Osteoblast (primary cell): Measurements from ENCODE around the gene EMP1. TPM values are rescaled to one million over a fixed set of nuclear protein-coding genes. Genes with fewer than 3 reads are reported as not detected.
A peak's percentile ranks its signal among the peaks of the same experiment; 100 is the strongest.

Experiments used
- DNase-seq: peaks from one replicate; pipeline ENCODE4 v3.0.0; 2011; ENCODE audit warnings: low spot score, mixed read lengths; ENCODE audit not compliant: insufficient read length; ENCODE audit errors: missing footprints
- H2AFZ ChIP-seq: 2 replicates; pipeline ENCODE4 v1.6.0; 2011; ENCODE audit warnings: mild to moderate bottlenecking, low read length
- H3K27ac ChIP-seq: 2 replicates; pipeline ENCODE4 v1.5.1; 2011; ENCODE audit warnings: mild to moderate bottlenecking, low read depth, low read length, moderate library complexity
- H3K27me3 ChIP-seq: 2 replicates; pipeline ENCODE4 v1.6.0; 2012; ENCODE audit warnings: mild to moderate bottlenecking, control low read depth, inconsistent platforms, low read length, moderate library complexity; ENCODE audit not compliant: insufficient read depth
- H3K36me3 ChIP-seq: 2 replicates; pipeline ENCODE4 v1.5.1; 2011; ENCODE audit warnings: mild to moderate bottlenecking, low read length, control low read depth, moderate library complexity; ENCODE audit not compliant: insufficient read depth
- H3K4me1 ChIP-seq: 2 replicates; pipeline ENCODE4 v1.5.1; 2011; ENCODE audit warnings: mild to moderate bottlenecking, low read length, control low read depth, moderate library complexity; ENCODE audit not compliant: insufficient read depth
- H3K4me2 ChIP-seq: 2 replicates; pipeline ENCODE4 v1.6.0; 2011; ENCODE audit warnings: mild to moderate bottlenecking, low read length; ENCODE audit not compliant: insufficient read depth
- H3K4me3 ChIP-seq: fragments of 200-600 bp; sonication (generic); 3 replicates; pipeline ENCODE4 v1.5.1; 2012; ENCODE audit warnings: mild to moderate bottlenecking, low read length, inconsistent platforms; ENCODE audit not compliant: insufficient read depth
- H3K79me2 ChIP-seq: 2 replicates; pipeline ENCODE4 v1.6.0; 2012; ENCODE audit warnings: mild to moderate bottlenecking, low read length, control low read depth, inconsistent platforms; ENCODE audit not compliant: insufficient read depth
- H3K9me3 ChIP-seq: 2 replicates; pipeline ENCODE4 v1.5.1; 2011; ENCODE audit warnings: low read depth, low read length, control low read depth
- H4K20me1 ChIP-seq: 2 replicates; pipeline ENCODE4 v1.6.0; 2012; ENCODE audit warnings: mild to moderate bottlenecking, low read length, control low read depth; ENCODE audit not compliant: insufficient read depth
- total RNA-seq: library from RNA; depleted of rRNA; stranded (reverse); fragments of >200 nt; gene quantifications from 2 replicates; pipeline ENCODE4 v1.2.3, GENCODE V29; 2012
- TF ChIP-seq, protein P1 (sequence below): IDR thresholded peaks from 2 replicates; pipeline ENCODE4 v1.5.1; 2011; ENCODE audit warnings: mild to moderate bottlenecking, low read depth, low read length, moderate library complexity; ENCODE audit errors: extremely low read depth

The EMP1 gene
- total RNA-seq, 1 donor, result 106 TPM

DNA sequence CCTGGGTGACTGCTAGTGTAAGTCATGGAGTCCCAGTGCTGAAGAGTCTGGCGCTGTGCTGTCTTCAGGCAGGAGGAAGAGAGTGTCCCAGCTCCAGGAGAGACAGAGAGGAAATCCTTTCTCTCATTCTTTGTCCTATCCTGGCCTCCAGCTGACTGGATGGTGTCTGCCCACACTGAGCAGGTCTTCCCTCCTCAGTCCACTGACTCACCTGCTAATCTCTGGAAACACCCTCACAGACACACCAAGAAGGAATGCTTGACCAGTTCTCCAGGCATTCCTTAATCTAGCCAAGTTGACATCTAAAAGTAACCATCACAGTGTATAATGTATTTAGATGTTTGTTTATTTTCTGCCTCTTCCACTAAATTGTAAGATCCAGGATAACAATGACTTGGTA lies 53.9 kb downstream of the EMP1 start:
- H3K27ac ChIP-seq, result no peak overlapping the region
- H3K4me1 ChIP-seq, result peaks cover 8% of the 10 kb centered on the region
- H3K36me3 ChIP-seq, result no peaks in the 10 kb centered on the region
- H3K9me3 ChIP-seq, result no peaks in the 10 kb centered on the region
- TF ChIP-seq, protein P1, sequence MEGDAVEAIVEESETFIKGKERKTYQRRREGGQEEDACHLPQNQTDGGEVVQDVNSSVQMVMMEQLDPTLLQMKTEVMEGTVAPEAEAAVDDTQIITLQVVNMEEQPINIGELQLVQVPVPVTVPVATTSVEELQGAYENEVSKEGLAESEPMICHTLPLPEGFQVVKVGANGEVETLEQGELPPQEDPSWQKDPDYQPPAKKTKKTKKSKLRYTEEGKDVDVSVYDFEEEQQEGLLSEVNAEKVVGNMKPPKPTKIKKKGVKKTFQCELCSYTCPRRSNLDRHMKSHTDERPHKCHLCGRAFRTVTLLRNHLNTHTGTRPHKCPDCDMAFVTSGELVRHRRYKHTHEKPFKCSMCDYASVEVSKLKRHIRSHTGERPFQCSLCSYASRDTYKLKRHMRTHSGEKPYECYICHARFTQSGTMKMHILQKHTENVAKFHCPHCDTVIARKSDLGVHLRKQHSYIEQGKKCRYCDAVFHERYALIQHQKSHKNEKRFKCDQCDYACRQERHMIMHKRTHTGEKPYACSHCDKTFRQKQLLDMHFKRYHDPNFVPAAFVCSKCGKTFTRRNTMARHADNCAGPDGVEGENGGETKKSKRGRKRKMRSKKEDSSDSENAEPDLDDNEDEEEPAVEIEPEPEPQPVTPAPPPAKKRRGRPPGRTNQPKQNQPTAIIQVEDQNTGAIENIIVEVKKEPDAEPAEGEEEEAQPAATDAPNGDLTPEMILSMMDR, result no peak
- H3K4me2 ChIP-seq, result peak overlapping the region; percentile 11
- H2AFZ ChIP-seq, result no peak overlapping the region
- H3K79me2 ChIP-seq, result no peaks in the 10 kb centered on the region
- no peaks in the 10 kb centered on the region for H4K20me1 ChIP-seq
- H3K4me3 ChIP-seq, result no peak overlapping the region
- DNase-seq, result peak; percentile 77
- no peaks in the 10 kb centered on the region for H3K27me3 ChIP-seq

DNA sequence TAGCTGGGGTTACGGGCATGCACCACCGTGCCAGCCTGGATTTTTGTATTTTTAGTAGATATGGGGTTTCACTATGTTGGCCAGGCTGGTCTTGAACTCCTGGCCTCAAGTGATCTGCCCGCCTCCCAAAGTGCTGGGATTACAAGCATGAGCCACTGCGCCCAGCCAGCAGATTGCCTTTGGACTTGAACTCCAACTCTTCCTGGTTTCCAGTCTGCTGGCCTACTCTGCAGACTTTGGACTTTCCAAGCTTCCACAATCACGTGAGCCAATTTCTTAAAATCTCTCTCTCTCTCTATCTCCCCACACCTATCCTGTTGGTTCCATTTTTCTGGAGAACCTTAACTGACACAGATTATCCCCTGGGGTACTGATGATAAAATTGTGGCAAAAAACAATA lies 55.0 kb downstream of the EMP1 start:
- Histone ChIP-seq H3K9me3 (no peaks in the 10 kb centered on the region), H4K20me1 (no peaks in the 10 kb centered on the region), H3K27me3 (no peaks in the 10 kb centered on the region), H2AFZ (no peak overlapping the region), H3K4me3 (no peak overlapping the region), H3K79me2 (no peaks in the 10 kb centered on the region), H3K27ac (no peak overlapping the region), H3K4me1 (peaks cover 12% of the 10 kb centered on the region), H3K36me3 (no peaks in the 10 kb centered on the region), H3K4me2 (no peak overlapping the region)
- no peak for DNase-seq
- TF ChIP-seq, protein P1, result no peak

DNA sequence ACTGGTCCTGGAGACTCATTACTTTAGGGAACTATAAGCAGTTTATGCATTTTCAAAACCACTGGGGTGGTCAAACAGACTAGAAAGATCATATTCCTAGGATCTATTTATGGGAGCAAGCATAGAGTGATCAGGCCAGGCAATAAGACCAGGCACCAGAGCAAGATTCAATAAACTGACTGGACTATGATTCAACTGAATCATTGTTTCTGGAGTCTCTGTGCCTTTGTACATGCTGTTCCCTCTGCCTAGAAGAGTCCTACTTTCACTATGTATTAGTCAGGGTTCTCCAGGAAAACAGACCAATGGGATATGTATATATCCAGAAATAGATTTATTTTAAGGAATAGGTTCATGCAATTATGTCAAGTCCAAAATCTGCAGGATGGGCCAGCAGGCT lies 55.5 kb downstream of the EMP1 start:
- Histone ChIP-seq H3K4me2 (no peak overlapping the region), H3K4me1 (peaks cover 12% of the 10 kb centered on the region), H4K20me1 (no peaks in the 10 kb centered on the region), H3K9me3 (no peaks in the 10 kb centered on the region), H2AFZ (no peak overlapping the region), H3K27me3 (no peaks in the 10 kb centered on the region), H3K79me2 (no peaks in the 10 kb centered on the region), H3K36me3 (no peaks in the 10 kb centered on the region), H3K4me3 (no peak overlapping the region), H3K27ac (no peak overlapping the region)
- TF ChIP-seq, protein P1, result no peak
- DNase-seq, result no peak

DNA sequence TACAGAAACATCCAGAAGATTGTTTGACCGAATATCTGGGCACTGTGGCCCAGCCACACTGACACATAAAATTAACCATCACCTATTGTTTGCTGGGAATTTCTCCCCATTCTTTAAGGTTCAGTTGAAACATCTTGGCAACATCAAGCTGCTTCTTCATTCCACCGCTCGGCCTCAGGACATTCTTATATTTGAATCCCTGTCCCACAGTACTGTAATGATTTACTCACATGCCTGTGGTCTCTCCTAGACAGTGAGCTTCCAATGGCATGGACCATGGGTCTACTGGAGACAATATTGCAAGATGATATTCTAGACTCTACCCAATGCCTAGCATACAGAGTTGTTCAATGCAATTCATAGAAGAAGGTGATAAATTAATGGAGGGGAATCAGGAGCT lies 56.1 kb downstream of the EMP1 start:
- Histone ChIP-seq H3K27me3 (no peaks in the 10 kb centered on the region), H3K4me1 (peaks cover 12% of the 10 kb centered on the region), H4K20me1 (no peaks in the 10 kb centered on the region), H3K4me3 (no peak overlapping the region), H2AFZ (no peak overlapping the region), H3K27ac (no peak overlapping the region), H3K4me2 (no peak overlapping the region), H3K79me2 (no peaks in the 10 kb centered on the region), H3K36me3 (no peaks in the 10 kb centered on the region), H3K9me3 (no peaks in the 10 kb centered on the region)
- TF ChIP-seq, protein P1, result no peak
- DNase-seq, result no peak
